Chondrocyte (in vitro differentiated cells): Measurements from ENCODE around the gene SPATA45. TPM values are rescaled to one million over a fixed set of nuclear protein-coding genes. Genes with fewer than 3 reads are reported as not detected.

Source experiments
- DNase-seq: peaks from one replicate; pipeline ENCODE4 v3.0.0; 2021; ENCODE audit warnings: mixed read lengths, low spot score
- H3K27ac Mint-ChIP-seq: one replicate; pipeline ENCODE4 v1.8.0; 2021; ENCODE audit warnings: mild to moderate bottlenecking, moderate library complexity, mixed read lengths; ENCODE audit not compliant: unreplicated experiment
- H3K27me3 Mint-ChIP-seq: 2 replicates; pipeline ENCODE4 v1.8.0; 2021; ENCODE audit warnings: low read depth, mixed read lengths
- H3K36me3 Mint-ChIP-seq: 2 replicates; pipeline ENCODE4 v1.8.0; 2021; ENCODE audit warnings: low read depth, mixed read lengths
- H3K4me1 Mint-ChIP-seq: 2 replicates; pipeline ENCODE4 v1.8.0; 2021; ENCODE audit warnings: low read depth, mild to moderate bottlenecking, mixed read lengths
- H3K4me3 Mint-ChIP-seq: one replicate; pipeline ENCODE4 v1.8.0; 2021; ENCODE audit warnings: mild to moderate bottlenecking, moderate library complexity, mixed read lengths; ENCODE audit not compliant: unreplicated experiment
- H3K9me3 Mint-ChIP-seq: 2 replicates; pipeline ENCODE4 v1.8.0; 2021; ENCODE audit warnings: low read depth, mixed read lengths
- total RNA-seq: library from RNA; stranded (reverse); gene quantifications from 3 replicates; pipeline ENCODE4 v1.2.1, GENCODE V29; 2021
- TF ChIP-seq, protein P1 (sequence below): fragments of 200-600 bp; sonication (generic); IDR thresholded peaks from 2 replicates; pipeline ENCODE4 v1.5.0; 2021; ENCODE audit warnings: antibody characterized with exemption, mild to moderate bottlenecking, moderate library complexity

SPATA45 gene
- total RNA-seq, 1 donor from 2014 or later = 0.47 TPM

DNA sequence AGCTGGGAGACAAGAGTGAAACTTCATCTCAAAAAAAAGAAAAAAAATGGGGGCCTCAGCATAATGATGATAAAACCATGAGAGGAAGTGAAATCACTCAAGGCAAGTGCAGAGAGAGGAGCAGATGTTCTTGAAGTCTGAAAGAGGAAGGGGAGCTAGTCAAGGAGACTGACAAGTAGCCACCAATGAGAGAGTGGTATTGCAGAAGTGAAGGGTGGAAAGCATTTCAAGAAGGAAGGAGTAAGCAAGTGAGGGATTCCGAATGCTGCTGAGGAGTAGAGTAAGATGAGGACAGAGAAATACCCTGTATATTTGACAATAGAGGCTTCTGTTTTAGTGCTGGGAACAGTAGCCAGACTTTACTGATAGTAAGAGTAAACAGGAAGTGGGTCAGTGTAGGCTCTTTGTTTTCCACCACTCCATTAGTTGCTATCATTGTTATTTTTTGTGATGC lies 52.9 kb downstream of the SPATA45 start:
- Mint-ChIP-seq H3K36me3 (peaks cover 7% of the 10 kb centered on the region), H3K9me3 (no peaks in the 10 kb centered on the region), H3K27ac (no peak overlapping the region), H3K27me3 (no peaks in the 10 kb centered on the region), H3K4me3 (no peak overlapping the region), H3K4me1 (peaks cover 17% of the 10 kb centered on the region)
- TF ChIP-seq, protein P1, sequence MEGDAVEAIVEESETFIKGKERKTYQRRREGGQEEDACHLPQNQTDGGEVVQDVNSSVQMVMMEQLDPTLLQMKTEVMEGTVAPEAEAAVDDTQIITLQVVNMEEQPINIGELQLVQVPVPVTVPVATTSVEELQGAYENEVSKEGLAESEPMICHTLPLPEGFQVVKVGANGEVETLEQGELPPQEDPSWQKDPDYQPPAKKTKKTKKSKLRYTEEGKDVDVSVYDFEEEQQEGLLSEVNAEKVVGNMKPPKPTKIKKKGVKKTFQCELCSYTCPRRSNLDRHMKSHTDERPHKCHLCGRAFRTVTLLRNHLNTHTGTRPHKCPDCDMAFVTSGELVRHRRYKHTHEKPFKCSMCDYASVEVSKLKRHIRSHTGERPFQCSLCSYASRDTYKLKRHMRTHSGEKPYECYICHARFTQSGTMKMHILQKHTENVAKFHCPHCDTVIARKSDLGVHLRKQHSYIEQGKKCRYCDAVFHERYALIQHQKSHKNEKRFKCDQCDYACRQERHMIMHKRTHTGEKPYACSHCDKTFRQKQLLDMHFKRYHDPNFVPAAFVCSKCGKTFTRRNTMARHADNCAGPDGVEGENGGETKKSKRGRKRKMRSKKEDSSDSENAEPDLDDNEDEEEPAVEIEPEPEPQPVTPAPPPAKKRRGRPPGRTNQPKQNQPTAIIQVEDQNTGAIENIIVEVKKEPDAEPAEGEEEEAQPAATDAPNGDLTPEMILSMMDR = no peak
- DNase-seq = no peak

DNA sequence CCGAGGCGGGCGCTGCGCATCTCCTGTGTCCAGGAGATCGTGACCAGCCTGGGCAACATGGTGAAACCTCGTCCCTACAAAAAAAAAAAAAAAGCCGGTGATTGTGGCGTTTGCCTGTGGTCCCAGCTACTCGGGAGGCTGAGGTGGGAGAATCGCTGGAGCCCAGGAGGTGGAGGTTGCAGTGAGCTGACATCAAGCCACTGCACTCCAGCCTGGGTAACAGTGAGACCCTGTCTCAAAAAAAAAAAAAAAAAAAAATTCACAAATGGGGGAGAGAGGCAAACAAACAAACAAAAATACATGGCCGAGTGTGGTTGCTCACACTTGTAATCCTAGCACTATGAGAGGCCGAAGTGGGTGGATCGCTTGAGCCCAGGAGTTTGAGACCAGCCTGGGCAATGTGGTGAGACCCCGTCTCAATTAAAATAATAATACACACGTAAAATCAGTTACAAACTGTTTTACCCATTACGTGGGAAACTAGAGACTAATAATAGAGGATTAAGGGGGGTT lies 55.0 kb downstream of the SPATA45 start:
- Mint-ChIP-seq H3K27me3 (no peaks in the 10 kb centered on the region), H3K4me3 (peak overlapping the region; percentile 95), H3K27ac (peak overlapping the region; percentile 99), H3K9me3 (no peaks in the 10 kb centered on the region), H3K36me3 (peaks cover 2% of the 10 kb centered on the region), H3K4me1 (peaks cover 17% of the 10 kb centered on the region)
- no peak for DNase-seq
- TF ChIP-seq, protein P1 = no peak

DNA sequence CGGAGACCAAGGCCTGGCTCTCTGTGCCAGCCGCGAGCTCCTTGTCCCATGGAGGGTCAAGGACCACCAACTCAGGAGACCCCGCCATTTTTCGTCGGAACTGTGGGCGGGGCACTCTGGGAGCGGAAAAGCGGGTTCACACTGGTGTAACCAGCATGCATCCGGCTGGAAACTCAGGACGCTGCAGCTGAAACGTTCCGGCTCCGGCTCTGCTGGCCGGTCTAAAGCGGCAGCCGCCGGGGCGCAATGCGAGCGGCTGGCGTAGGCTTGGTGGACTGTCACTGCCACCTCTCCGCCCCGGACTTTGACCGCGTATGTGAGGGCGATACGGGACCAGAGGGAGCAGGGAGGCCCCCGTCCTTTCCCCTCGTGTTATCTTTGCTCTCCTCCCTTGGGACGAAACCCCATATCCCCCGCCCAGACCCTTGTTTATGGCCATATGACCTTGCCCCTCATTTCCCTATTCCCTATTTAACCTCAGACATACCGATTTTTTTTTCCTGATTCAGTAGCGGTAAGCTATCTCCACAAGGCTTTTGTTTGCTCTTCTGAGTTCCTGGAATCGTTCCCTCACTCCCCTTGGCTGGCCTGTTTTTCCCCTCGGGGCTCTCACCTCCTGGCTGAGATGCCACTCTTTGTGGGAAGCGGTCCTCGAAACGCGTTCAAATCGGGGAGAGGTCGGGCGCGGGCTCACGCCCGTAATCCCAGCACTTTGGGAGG lies 55.6 kb downstream of the SPATA45 start, which contains the start of the genes NSL1 and TATDN3:
Gene NSL1, minus strand, starts transcription at position 102 of the 720 bp plus-strand sequence. Its CDS starts 14 bp downstream, at position 88.
Gene TATDN3, plus strand, starts transcription at position 219 of the 720 bp plus-strand sequence. Its CDS starts 28 bp downstream, at position 247.
- Mint-ChIP-seq H3K9me3 (no peaks in the 10 kb centered on the region), H3K27me3 (no peaks in the 10 kb centered on the region), H3K27ac (peak within 1 kb of the TSS; percentile 99), H3K4me1 (peaks cover 17% of the 10 kb centered on the region), H3K4me3 (peak within 1 kb of the TSS; percentile 95), H3K36me3 (no peaks in the 10 kb centered on the region)
- TF ChIP-seq, protein P1 = no peak
- DNase-seq = peak; percentile 92

DNA sequence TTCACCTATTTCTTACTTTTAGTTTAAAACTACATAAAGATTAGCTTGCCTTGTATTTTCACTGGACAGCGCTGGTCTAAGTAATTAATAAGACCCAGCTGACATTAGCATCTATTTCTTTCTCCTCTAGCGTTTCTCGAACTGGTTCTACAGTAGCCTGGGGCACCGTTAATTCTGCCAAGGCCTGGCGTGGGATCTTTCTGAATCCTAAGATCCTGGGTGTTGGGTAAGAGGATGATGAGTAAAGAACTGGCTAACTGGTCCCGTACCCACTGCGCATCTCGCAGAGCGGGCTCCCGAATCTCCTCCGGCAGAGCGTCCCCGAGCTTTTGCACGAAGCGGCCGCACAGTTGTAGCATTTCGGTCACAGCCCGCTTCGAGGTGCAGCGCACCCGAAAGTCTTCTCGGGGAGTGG lies 56.2 kb downstream of the SPATA45 start:
- Mint-ChIP-seq H3K4me1 (peaks cover 17% of the 10 kb centered on the region), H3K36me3 (no peaks in the 10 kb centered on the region), H3K27ac (peak overlapping the region; percentile 99), H3K27me3 (no peaks in the 10 kb centered on the region), H3K4me3 (peak overlapping the region; percentile 95), H3K9me3 (no peaks in the 10 kb centered on the region)
- TF ChIP-seq, protein P1 = no peak
- peak; percentile 90 for DNase-seq

DNA sequence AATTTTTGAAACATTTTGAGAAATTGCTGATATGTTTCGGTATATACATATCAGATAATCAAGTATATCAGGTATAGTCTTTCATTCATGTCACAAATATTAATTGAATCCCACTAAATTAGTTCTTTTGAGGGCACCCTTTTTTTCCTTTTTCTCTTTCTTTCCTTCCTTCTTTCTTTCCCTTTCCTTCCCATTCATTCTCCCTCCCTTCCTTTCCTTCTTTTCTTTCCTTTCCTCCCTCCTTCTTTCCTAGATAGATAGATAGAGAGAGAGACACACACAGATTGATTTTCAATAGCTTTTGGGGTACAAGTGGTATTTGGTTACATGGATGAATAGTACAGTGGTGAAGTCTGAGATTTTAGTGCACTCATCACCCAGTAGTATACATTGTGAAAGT lies 61.6 kb downstream of the SPATA45 start:
- H3K4me3 Mint-ChIP-seq = no peak overlapping the region
- H3K27ac Mint-ChIP-seq = no peak overlapping the region
- H3K36me3 Mint-ChIP-seq = peaks cover 3% of the 10 kb centered on the region
- H3K9me3 Mint-ChIP-seq = no peaks in the 10 kb centered on the region
- H3K4me1 Mint-ChIP-seq = peaks cover 15% of the 10 kb centered on the region
- no peak for DNase-seq
- no peaks in the 10 kb centered on the region for H3K27me3 Mint-ChIP-seq
- TF ChIP-seq, protein P1 = no peak
